ENCODE results near the gene MBD5.

GRCh38 chr2:148527488-148528340 lies 506.8 kb downstream of the MBD5 start:
- TF ChIP-seq CTCF (IDR thresholded peaks at IDR 0.05) = no peak
- no peak for TF ChIP-seq EZH2phosphoT487 (IDR thresholded peaks at IDR 0.05)
- TF ChIP-seq EZH2 (IDR thresholded peaks at IDR 0.05) = no peak

Data from neural progenitor cell (in vitro differentiated cells).